Measurements from ENCODE around the gene TLR5.

TLR5 gene

DNA sequence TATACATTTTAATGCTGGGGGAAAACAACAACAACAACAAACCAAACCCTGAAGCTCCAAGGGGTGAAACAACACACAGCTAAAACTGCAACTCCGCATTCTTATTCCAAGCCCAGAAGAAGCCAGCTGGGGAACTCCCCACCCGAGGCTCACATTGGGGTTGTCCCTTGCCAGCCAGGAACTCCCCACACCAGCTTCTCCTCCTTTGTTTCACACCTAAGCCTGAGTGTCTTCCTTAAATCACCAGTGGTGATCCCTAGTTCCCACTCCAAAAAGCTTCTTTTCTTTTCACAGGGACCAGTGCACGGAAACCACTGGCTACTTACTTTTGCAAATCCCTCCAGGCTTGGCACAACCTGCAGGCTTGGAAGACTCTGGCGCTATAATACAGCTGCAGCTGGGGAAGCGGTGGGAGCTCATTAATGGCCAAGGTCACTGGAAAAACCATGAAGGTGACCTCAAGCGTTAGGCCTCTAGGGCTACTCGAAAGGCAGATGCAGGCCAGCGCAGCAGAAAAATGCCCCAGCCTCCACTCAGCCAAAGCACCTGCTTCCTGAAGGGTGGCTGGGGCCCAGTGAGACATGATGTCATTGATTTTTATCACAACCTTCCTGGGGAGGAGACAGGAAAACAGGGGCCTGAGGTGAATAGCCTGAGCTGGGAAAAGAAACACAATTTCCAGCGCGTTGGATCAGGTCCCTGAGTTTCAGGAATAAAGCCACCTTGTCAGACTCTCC lies 40.1 kb downstream of the TLR5 start:
- no peak for DNase-seq

DNA sequence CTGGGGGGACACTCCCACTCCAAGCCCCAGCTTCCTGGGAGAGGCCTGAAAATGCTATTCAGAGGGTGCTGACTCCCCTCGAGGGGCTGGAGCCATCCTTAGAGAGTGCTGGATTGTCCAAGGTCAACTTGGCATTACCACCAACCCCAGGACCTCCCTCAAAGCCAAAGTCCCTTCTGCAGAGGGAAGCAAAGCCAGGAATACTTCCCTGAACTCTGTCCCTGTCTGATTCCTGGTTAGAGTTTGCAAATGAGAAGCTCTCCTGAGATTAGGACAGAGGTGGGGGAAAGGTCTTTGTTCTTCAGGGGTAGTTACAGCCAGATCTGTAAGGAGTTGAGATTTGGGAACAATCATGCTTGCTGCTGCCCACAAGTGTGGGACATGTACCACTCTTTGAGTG lies 45.3 kb downstream of the TLR5 start:
- no peak for DNase-seq

DNA sequence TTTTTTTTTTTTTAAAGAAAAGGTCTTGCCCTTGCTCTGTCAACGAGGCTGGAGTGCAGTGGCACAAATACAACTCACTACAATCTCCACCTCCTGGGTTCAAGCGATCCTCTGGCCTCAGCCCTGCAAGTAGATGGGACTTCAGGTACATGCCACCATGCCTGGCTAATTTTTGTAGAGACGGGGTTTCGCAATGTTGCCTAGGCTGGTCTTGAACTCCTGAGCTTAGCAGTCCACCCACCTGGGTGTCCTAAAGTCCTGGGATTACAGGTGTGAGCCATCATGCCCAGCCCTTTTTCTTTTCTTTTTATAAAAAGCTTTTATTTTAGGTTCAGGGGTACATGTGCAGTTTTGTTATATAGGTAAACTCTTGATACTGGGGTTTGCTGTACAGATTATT lies 47.2 kb downstream of the TLR5 start:
- no peak for DNase-seq

DNA sequence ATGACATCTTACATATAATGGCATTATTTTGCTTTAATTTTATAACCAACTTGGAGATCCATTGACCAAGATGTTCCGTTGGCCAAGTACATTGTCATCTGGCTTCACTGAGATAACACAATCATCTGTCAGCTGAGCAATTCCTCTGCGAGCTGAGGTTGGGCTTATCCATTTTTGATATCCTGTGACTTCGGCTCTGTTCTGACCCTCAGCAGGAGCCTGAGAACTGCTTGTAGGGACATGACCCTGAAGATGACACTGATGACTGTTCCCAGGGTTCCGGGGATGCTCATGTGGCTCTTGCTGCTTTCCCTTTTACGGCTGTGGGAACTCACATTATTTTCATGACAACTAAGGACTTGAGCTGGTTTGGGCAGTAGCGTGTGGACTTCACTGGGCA lies 51.2 kb downstream of the TLR5 start:
- no peak for DNase-seq

DNA sequence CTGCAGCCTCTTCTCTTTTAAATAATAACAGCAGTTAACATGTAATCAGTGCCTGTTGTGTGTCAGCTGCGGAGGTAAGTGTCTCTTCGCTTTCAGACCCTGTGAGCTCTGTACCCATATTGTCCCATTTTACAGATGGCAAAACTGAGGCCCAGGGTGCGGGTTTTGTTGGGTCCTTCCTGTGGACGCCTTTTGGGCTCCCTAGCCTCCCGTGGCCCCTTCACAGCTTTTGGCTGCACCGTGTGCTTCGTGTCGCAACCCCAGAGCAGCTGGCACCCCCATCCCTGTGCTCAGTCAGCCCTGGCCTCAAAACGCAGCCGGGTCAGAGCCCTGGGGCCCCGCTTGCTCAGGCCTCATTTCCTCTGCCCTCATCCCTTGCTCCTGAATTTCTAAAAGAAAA lies 53.8 kb downstream of the TLR5 start:
- no peak for DNase-seq

DNA sequence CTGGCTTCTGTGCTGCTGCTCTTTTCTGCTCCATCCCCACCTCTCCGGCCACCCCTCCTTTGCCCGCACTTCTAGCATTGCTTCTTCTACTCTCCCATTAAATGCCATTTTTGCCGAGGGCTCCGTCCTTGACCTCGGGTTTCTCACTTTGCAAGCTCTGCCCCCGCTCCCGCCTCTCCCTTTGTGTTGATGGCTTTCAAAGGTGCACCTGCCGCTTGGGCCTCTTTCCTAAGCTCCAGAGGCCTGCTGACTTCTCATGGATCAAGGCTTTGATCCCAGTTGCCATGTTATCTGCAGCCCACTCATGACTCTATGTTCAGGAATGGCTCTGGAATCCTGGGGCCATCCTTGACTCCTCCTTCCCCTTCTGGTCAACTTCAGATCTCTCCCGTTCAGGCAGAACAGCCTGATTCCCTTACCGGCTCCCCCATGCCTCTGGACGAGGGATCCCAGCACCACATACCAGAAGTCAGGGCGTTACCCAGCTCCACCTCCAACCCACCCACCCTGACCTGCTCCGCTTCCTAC lies 54.3 kb downstream of the TLR5 start:
- no peak for DNase-seq

DNA sequence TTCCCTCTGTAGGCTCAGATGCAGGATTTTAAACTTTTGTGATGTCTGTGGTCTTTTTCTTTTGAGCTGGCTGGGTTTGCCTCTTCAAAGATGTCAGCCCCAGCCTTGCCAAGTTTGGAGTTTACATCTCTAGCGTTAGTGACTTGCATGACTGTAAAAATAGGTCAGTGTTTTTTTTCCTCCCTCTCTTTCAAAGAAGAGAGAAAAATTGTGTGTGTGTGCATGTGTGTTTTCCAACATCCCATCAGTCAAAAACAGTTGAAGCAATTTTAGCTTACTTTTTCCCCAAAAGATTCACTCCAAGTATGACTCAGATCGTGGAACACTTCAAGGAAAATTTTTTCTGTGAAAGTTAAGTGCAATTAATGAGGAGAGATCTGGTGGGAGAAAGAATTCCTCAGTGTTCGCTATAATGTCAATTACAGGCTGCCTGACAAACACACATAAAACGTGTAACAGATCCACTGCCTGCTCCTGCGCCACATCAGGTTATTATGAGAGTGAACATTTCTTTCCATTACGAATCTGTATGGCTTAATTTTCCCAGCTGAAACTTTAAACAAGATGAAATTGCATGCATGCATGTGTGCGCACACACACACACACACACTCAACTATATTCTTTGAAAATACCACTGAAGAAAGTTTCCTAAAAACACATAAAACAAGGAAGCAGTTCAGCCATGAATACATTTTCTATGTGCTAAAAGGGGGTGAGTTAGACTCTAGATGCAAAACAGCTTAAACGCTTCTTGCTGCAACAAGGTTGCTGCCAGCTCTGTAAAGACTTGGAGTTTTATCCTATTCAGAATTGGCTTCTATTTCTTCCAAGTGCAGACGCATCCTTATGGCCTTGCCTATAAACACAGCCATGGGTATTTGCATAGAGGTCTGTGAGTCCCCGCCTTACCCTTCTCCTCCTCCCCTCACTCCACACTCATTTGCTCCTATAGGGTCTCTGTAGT lies 55.5 kb downstream of the TLR5 start:
- DNase-seq = no peak

DNA sequence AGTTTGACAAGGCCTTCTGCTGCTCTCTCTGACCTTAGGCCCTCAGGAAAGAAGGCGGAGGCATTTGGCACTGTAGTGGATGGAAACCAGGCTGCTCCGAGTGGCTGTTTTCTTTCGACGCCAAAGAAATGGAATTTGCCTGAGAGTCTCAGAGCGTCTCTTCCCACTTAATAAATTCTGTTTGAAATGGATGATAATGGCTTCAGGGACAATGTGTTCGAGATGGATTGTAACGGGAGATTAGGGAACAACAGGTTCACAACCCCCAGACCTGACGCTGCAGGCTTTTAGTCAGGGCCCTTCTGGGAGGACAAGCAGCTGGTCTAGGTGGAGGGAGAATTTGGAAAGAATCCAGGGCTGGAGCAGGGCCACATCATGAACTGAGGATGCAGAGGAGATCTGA lies 58.6 kb downstream of the TLR5 start:
- DNase-seq = no peak

DNA sequence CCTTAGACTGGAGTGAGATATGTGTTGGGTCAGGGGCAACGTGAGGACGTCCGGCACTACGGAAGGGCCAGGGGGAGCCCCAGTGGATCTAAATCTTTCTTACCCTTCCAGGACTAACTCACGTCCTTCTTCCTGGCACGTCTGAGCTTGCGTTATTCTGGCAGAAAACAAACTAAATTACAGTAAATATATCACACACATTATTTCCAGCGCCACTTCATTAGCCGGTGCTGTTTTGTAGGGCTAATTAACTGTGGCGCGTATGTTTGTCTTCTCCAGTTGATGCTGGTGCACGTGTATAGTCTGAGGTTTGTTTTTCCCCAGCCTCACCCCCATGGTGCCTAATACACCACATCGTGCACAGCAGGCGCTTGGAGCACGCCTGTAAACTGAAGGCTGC lies 59.2 kb downstream of the TLR5 start:
- no peak for DNase-seq

DNA sequence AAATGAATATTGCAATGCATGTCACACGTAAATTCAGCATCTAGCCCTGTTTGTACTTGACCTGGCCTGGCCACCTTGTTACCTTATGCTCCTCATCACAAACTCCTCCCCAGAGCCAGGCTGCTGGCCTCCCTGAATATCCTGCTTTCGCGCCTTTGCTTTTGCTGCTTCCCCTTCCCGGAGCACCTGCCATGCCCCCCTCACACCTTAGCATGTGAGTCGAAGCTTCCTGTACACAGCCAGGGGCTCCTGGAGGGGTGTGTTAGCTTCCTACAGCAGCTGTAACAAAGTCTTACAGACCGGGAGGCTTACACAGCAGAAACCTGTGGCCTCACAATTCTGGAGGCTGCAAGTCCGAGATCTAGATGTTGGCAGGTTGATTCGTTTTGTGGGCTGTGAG lies 60.1 kb downstream of the TLR5 start:
- no peak for DNase-seq

DNA sequence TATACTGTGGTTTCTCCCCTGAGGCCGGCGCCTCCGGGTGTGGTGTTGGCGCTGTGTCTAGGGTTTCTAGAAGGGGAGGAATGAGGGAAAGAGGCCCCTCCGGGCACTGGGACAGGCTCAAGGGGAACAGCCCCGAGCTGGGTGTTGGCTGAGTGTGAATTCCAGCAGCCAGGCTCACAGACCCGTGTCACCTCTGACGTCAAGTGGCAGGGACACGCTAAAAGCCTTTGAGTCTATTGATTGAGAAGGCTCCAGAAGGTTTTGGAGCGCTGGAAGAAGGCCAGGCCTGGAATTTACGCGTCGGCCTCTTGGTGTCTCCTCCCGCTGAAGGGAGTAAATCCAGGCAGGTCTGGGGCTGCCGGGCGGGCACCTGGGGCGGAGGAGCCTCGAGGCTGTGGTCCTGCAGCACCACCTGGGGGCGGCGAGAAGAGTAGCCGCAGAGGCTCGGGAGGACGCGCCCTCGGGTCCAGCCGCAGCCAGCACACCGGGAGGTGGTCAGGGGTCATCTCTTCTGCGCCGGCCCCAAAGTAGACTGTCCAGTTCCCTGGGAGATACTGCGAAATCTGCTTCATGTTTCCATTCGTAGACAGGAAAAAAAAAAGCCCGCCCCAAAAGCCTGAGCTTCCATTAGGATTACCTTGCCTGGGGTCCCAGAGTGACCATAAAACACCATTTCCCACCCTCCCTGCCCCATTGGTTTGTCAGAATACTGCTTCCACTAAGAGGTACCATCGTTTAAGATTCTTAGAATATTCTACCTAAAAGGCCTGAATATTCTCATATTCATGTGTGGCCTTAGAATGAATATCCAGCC lies 61.7 kb downstream of the TLR5 start:
- peak; percentile 70 for DNase-seq

DNA sequence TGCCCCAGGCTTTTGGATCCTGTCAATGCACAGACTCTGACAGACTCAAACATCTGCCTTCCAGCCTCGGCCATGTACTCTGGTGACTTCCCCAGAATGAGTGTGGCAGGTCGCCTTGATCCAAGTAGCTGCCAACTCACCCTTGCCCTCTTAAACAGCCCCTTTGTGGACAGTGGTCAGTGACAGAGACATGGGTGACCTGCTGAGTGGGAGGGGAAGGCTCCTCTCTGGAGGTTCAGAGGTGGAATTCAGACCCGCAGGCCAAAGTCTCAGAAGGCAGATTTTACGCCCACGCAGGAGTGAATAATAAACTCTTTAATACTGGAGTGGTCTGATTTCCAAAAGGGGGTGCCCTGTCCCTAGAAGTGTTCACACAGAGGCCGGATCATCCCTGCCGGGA lies 63.5 kb downstream of the TLR5 start:
- no peak for DNase-seq

DNA sequence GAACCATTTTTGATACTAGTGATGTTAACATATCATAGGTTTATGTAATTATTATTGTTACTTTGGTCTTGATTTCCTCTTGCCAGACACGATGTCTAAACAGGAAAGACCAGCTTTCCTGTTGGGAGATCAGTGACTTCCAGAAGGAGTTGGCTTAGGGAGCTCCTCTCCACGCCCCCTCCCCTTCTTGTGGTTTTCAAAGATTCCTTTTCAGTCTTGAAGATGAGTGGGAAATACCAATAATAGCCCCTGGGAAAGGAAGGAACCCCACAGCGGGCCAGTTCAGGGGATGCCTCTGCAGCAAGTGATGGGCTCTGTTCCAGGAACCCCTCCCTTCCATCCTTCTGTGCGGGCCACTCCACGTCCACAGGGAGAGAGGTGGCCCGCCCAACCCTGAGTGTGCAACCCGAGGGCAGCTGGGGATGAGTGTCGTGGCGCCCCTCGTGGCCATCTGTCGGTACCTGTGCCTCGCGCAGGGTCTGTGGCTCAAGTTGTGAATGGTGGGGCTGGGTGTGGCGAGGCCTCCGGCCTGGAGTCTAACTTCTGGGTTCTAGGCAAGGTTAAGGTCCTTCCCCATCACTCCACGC lies 65.7 kb downstream of the TLR5 start:
- no peak for DNase-seq

DNA sequence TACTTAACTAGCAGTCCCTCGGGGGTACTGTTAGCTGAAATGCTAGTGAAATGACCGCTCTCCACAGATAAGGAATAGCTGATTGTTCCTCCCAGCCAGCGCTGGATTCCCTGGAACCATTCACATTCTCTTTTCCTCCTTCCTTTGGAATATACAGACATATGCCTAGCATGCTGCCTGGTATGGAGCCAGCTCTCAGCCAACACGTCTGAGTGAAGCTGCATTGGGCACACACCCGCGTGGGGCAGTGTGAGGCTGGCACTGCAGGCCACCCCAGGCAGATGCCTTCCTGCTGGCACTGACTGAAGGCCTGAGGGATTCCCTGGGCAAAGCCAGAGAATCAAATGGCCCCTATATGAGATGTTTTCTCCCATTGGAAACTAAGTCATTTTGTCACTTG lies 66.7 kb downstream of the TLR5 start:
- no peak for DNase-seq

DNA sequence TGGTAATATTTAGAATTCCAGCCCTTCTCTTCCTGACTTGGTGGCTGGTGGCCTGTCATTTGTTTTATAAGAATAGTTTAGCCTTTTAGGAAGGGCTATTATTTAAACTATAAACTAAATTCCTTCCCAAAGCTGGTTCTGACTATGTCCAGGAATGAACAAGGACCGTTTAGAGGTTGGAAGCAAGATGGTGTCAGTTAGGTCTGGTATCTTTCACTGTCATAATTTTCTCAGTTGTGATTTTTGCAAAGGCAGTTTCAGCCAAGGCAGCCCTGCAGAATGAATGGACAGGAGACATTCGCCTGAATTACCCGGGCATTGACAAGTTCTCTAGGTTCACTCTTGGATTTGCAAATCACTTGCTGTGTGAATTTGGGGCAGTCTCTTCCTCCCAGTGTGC lies 67.2 kb downstream of the TLR5 start:
- DNase-seq = no peak

DNA sequence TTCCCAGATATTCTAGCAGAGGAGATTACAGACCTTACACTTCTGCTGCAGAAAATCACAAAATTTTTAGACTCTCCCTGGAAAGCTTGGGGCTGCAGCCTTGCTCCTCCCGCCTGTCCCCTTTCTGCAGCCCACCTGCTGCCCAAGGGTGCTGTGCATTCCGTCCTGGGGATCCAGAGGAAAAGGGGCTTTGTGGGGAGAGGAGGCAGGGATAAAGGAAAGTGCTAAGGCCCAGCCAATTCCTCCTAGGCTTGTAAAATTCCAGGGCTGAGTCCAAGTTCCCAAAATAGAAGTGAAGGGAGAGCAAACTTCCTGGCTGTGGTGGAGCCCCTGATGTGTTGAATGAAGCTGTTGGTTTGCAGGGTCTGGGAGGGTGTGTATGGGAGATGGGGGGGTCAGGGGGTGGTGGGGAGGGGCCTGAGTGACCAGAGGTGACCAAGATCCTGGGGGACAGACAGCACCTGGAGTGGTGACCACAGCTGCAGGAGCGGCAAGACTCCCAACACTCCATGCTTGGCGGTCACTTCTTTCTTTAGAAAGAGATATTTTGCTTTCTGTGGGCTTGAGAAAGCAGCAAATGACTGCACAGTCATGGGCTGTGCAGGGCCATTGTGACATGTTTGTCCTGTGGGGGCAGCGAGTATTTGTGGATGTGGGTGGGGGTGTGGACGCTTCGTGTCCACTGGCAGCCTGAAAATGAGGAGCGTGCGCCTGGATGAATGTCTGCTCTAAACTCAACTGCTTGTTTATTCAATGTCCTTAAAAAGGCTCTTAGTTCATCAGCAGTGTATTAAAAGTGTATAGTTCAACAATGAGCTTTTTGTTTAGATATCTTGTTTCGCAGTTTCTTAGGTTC lies 68.4 kb downstream of the TLR5 start:
- DNase-seq = no peak

DNA sequence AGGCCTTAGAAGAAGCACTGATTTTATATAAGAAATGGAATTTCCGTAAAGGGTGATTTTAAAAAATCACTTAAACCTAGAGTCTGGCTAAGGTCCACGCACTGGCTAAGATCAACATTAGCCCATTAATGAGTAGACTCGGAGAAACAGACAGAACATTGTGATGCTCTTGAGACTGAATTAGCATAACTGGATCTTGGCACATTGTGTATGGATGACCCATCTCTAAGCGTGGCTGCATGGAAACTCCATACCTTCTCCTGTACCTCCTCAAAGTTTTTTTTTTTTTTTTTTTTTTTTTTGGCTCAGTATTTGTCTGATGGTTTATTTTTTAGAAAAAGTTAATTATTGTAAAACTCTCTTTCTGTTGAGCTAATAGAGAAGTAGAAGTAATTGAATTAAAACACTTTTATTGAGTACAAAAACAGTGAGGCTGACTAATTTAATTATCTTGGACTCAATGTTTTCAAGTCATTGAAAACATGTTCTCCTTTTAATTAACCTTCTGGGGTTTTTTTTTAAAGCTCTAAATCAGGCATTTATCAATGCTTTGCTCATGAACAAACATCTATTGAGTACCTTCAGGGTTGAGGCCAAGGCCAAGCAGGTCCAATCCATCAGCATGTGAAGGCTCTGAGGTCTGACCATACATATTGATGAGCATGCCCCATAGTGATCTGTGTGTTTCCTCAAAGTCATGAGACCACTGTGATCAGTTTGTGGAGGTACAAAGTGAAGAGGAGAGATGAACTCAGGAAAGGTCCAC lies 74.0 kb downstream of the TLR5 start:
- no peak for DNase-seq

DNA sequence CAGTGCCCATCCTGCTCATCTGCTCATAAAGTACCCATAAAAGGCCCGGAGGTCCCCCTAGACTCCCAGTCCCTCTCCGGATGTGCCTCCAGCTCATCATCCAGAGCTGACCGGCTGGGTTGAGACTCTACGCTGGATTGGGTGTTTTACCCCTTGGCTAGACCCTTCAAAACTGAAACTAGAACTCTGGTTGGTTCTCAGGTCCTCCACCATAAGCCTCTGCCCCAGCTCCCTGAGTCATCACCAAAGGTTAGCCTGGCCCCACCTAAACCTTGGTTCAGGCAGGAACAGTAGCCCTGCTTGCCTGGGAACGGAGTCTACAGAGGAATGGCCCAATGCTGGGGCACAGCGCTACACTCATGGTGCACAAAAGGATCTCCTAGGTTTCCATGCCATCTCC lies 75.1 kb downstream of the TLR5 start:
- no peak for DNase-seq

DNA sequence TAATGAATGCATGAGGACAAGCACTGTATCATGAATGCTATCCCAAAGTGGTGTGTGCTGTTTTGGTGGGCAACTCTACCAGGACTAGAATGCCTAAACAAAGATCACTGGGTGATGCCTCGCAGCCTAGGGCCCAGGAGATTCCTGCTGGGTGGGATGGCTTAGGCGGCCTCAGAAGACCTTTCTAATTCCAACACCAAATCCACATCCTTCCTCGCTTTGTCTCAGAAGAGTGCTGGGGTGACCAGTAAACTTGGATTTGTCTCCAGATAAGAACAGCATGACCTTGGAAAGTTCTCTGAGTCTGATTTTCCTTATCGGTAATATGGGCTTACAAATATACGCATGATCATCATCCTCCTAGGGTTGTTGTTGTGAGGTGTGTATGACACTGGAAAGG lies 76.6 kb downstream of the TLR5 start:
- no peak for DNase-seq

DNA sequence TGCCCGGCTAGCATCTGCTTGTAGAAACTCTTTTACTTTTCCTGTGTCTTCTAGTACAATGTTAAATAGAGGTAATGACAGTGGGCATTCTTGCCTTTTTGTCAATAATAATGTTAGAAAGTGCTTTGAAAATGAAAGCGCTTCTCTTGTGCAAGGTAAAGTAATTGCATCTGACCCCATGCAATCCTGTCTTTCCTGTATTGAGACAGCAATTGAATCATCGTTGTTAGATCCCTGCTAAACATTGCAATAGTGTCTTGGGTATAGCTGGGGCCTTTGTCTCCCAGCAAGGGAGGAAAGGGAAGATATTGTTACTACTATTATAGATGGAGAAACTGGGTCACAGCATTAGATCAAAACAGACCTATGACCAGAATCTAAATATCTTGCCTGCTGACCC lies 80.9 kb downstream of the TLR5 start:
- no peak for DNase-seq

DNA sequence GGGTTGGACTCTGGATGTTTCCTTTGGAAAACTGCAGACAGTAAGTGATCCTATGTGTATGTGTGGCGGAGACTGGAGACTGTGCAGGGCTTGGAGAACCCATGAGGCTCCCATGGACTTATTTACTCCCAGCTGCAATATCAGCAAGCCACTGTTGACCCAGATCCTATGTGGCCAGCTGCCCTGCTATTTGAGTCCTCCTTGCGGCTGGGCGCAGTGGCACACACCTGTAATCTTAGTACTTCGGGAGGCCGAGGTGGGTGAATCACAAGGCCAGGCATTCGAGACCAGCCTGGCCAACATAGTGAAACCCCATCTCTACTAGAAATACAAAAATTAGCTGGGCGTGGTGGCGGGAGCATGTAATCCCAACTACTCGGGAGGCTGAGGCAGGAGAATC lies 83.5 kb downstream of the TLR5 start:
- DNase-seq = no peak
